NCI-H2196 treated with DMSO at 0.1 percent for 48 hours (cell line): Measurements from ENCODE around the gene POLR3GL.
A peak's percentile ranks its signal among the peaks of the same experiment; 100 is the strongest.

Experiments used
- DNase-seq: peaks from one replicate; lab custom pipeline; 2025; ENCODE audit not compliant: unreplicated experiment; lab: John Stamatoyannopoulos, UW

POLR3GL gene

GRCh38 chr1:145947551-145947950 is 16.9 kb upstream of the POLR3GL start:
- DNase-seq, result no peak

- DNase-seq, result no peak
Observed at GRCh38 chr1:145949219-145949618, 15.3 kb upstream of the POLR3GL start.

GRCh38 chr1:145951526-145951925 is 13.0 kb upstream of the POLR3GL start:
- DNase-seq, result no peak

GRCh38 chr1:145952903-145953302 is 11.6 kb upstream of the POLR3GL start:
- DNase-seq, result no peak

GRCh38 chr1:145953861-145954260 is 10.6 kb upstream of the POLR3GL start:
- no peak for DNase-seq

GRCh38 chr1:145955436-145955835 is 9.1 kb upstream of the POLR3GL start:
- no peak for DNase-seq

- DNase-seq, result no peak
Observed at GRCh38 chr1:145956361-145956760, 8.1 kb upstream of the POLR3GL start.

- no peak for DNase-seq
Observed at GRCh38 chr1:145956781-145957442, 7.6 kb upstream of the POLR3GL start.

- peak; percentile 95 for DNase-seq
Observed at GRCh38 chr1:145957443-145958319, 6.8 kb upstream of the POLR3GL start, which contains the start of gene LIX1L. Gene LIX1L, minus strand, starts transcription at chr1:145958017. Its CDS starts 90 bp downstream, at chr1:145957927.

- DNase-seq, result no peak
Observed at GRCh38 chr1:145958734-145959133, 5.8 kb upstream of the POLR3GL start.

- no peak for DNase-seq
Observed at GRCh38 chr1:145959333-145959732, 5.2 kb upstream of the POLR3GL start.

- DNase-seq, result no peak
Observed at GRCh38 chr1:145959957-145960467, 4.5 kb upstream of the POLR3GL start.

GRCh38 chr1:145960468-145961108 is 3.9 kb upstream of the POLR3GL start:
- peak; percentile 51 for DNase-seq

GRCh38 chr1:145961109-145961424 is 3.4 kb upstream of the POLR3GL start:
- DNase-seq, result no peak

GRCh38 chr1:145961425-145962156 is 2.9 kb upstream of the POLR3GL start:
- no peak for DNase-seq

- DNase-seq, result no peak
Observed at GRCh38 chr1:145962157-145963102, 2.1 kb upstream of the POLR3GL start.

- DNase-seq, result no peak
Observed at GRCh38 chr1:145963265-145964019, 1.0 kb upstream of the POLR3GL start.

GRCh38 chr1:145965119-145965744 is 742 bp downstream of the POLR3GL start:
- DNase-seq, result no peak

- DNase-seq, result no peak
Observed at GRCh38 chr1:145967288-145967687, 2.8 kb downstream of the POLR3GL start.
